H1 (cell line): Measurements from ENCODE around the gene SHISA9. TPM values are rescaled to one million over a fixed set of nuclear protein-coding genes. Genes with fewer than 3 reads are reported as not detected.

ENCODE experiments used
- CTCF ChIA-PET: fragments of 300-600 bp; sonication (Branson Sonifier 250); formaldehyde crosslinking; loops from one replicate; lab custom pipeline; 2021; ENCODE audit not compliant: partially characterized antibody; lab: Charles Lee
- POLR2A ChIA-PET: fragments of 300-600 bp; sonication (Branson Sonifier 250); formaldehyde crosslinking; loops from one replicate; lab custom pipeline; 2021; ENCODE audit warnings: inconsistent platforms; ENCODE audit not compliant: partially characterized antibody; lab: Charles Lee
- DNase-seq, 2 experiments: peaks; one replicate each; pipeline versions ENCODE4 v3.0.0 to v3.0.0-alpha.2; 2010 to 2022; ENCODE audit warnings: low spot score in 2 of 2, low read depth in 1 of 2, mixed read lengths in 1 of 2
- FAIRE-seq: peaks from 2 replicates; lab custom pipeline; 2011; peaks lifted over from hg19 to GRCh38; lab: Jason Lieb, UNC
- H2AFZ ChIP-seq: 2 replicates; pipeline ENCODE4 v1.8.1; 2012; ENCODE audit warnings: low read length, inconsistent platforms
- H2AK5ac ChIP-seq: 2 replicates; pipeline ENCODE4 v1.6.1; 2013; ENCODE audit warnings: low read depth, low read length
- H2BK120ac ChIP-seq: replicated peaks from 2 replicates; pipeline ENCODE3; 2013; ENCODE audit warnings: low read depth, low read length, inconsistent platforms
- H2BK12ac ChIP-seq: 2 replicates; pipeline ENCODE4 v1.6.1; 2013; ENCODE audit warnings: low read depth, low read length
- H2BK15ac ChIP-seq: 2 replicates; pipeline ENCODE4 v1.6.1; 2013; ENCODE audit warnings: low read length
- H2BK20ac ChIP-seq: 2 replicates; pipeline ENCODE4 v1.6.1; 2013; ENCODE audit warnings: low read length
- H2BK5ac ChIP-seq: 2 replicates; pipeline ENCODE4 v1.6.1; 2013; ENCODE audit warnings: low read depth, low read length
- H3K14ac ChIP-seq: 2 replicates; pipeline ENCODE4 v1.6.1; 2013; ENCODE audit warnings: inconsistent platforms; ENCODE audit not compliant: insufficient read length
- H3K18ac ChIP-seq: 2 replicates; pipeline ENCODE4 v1.6.1; 2013; ENCODE audit warnings: low read length; ENCODE audit errors: extremely low read depth
- H3K23ac ChIP-seq: 2 replicates; pipeline ENCODE4 v1.6.1; 2013; ENCODE audit warnings: inconsistent platforms; ENCODE audit not compliant: insufficient read length
- H3K23me2 ChIP-seq: 2 replicates; pipeline ENCODE4 v1.6.1; 2013; ENCODE audit warnings: low read depth, low read length
- H3K27ac ChIP-seq: 2 replicates; pipeline ENCODE4 v1.6.1; 2011; ENCODE audit warnings: low read depth, low read length, inconsistent platforms
- H3K27me3 ChIP-seq, 4 experiments: replicated peaks in 1 of 4; 1 replicate in 1 of 4; 2 replicates in 3 of 4; pipeline versions ENCODE4 v1.6.1 to v1.8.1; 2011 to 2013; ENCODE audit warnings: low read length in 3 of 4, mild to moderate bottlenecking in 3 of 4, inconsistent platforms in 2 of 4, mixed read lengths in 2 of 4, moderate library complexity in 1 of 4; ENCODE audit not compliant: control insufficient read depth in 3 of 4, insufficient read depth in 3 of 4; ENCODE audit errors: extremely low read depth in 1 of 4
- H3K36me3 ChIP-seq, 4 experiments: 2 replicates each; pipeline versions ENCODE4 v1.6.1 to v1.8.1; 2011 to 2013; ENCODE audit warnings: mild to moderate bottlenecking in 4 of 4, low read length in 3 of 4, moderate library complexity in 2 of 4, control low read depth in 1 of 4, inconsistent platforms in 1 of 4; ENCODE audit not compliant: insufficient read depth in 4 of 4, control insufficient read depth in 2 of 4
- H3K4ac ChIP-seq: replicated peaks from 2 replicates; pipeline ENCODE3; 2013; ENCODE audit warnings: low read length, low read depth, mixed read lengths, inconsistent platforms; ENCODE audit not compliant: insufficient read length
- H3K4me1 ChIP-seq, 4 experiments: replicated peaks in 1 of 4; 1 replicate in 1 of 4; 2 replicates in 3 of 4; pipeline versions ENCODE4 v1.6.1 to v1.8.1; 2011 to 2013; ENCODE audit warnings: low read length in 3 of 4, inconsistent platforms in 2 of 4, mixed read lengths in 1 of 4; ENCODE audit not compliant: insufficient read depth in 4 of 4, control insufficient read depth in 3 of 4
- H3K4me2 ChIP-seq, 2 experiments: 2 replicates each; pipeline versions ENCODE4 v1.6.1 to v1.8.1; 2011 to 2013; ENCODE audit warnings: low read depth in 2 of 2, low read length in 2 of 2, control low read depth in 1 of 2, inconsistent platforms in 1 of 2, mild to moderate bottlenecking in 1 of 2; ENCODE audit not compliant: insufficient read depth in 1 of 2
- H3K4me3 ChIP-seq, 4 experiments: fragments of 200-600, 300-600 bp in 1 of 4; sonication (generic), shearing (Covaris generic), sonication (Bioruptor Twin) in 1 of 4; 2 replicates each; pipeline versions ENCODE4 v1.5.1 to v1.8.1; 2011 to 2016; ENCODE audit warnings: low read length in 4 of 4, low read depth in 3 of 4, control low read depth in 2 of 4, inconsistent platforms in 2 of 4, mild to moderate bottlenecking in 2 of 4, mixed read lengths in 1 of 4, moderate library complexity in 1 of 4; ENCODE audit not compliant: insufficient read depth in 2 of 4; ENCODE audit errors: extremely low read depth in 1 of 4
- H3K56ac ChIP-seq: replicated peaks from 2 replicates; pipeline ENCODE3; 2013; ENCODE audit warnings: low read depth, mild to moderate bottlenecking, mixed read lengths, low read length, inconsistent platforms; ENCODE audit not compliant: insufficient read length
- H3K79me1 ChIP-seq: 2 replicates; pipeline ENCODE4 v1.6.1; 2013; ENCODE audit warnings: low read depth, low read length, control low read depth
- H3K79me2 ChIP-seq, 2 experiments: 2 replicates each; pipeline versions ENCODE4 v1.6.1 to v1.8.1; 2012 to 2013; ENCODE audit warnings: low read length in 2 of 2, mild to moderate bottlenecking in 2 of 2, inconsistent platforms in 1 of 2; ENCODE audit not compliant: insufficient read depth in 2 of 2, control insufficient read depth in 1 of 2
- H3K9ac ChIP-seq, 4 experiments: replicated peaks in 1 of 4; 1 replicate in 1 of 4; 2 replicates in 3 of 4; pipeline versions ENCODE4 v1.6.1 to v1.8.1; 2011 to 2013; ENCODE audit warnings: low read depth in 3 of 4, low read length in 3 of 4, control low read depth in 2 of 4, mild to moderate bottlenecking in 2 of 4, moderate library complexity in 2 of 4, inconsistent platforms in 1 of 4; ENCODE audit errors: extremely low read depth in 1 of 4
- H3K9me3 ChIP-seq, 2 experiments: 2 replicates each; pipeline versions ENCODE4 v1.6.1 to v1.8.1; 2012 to 2013; ENCODE audit warnings: mild to moderate bottlenecking in 2 of 2, moderate library complexity in 2 of 2, control low read depth in 1 of 2, inconsistent platforms in 1 of 2, low read depth in 1 of 2, low read length in 1 of 2, mixed read lengths in 1 of 2; ENCODE audit not compliant: insufficient read depth in 2 of 2
- H4K20me1 ChIP-seq, 2 experiments: replicated peaks in 1 of 2; 2 replicates each; pipeline versions ENCODE3 to v1.8.1; 2011 to 2013; ENCODE audit warnings: inconsistent platforms in 2 of 2, low read length in 2 of 2, mild to moderate bottlenecking in 1 of 2; ENCODE audit not compliant: insufficient read depth in 2 of 2, control insufficient read depth in 1 of 2
- H4K5ac ChIP-seq: 2 replicates; pipeline ENCODE4 v1.6.1; 2013; ENCODE audit warnings: low read length, low read depth, mixed read lengths, inconsistent platforms; ENCODE audit not compliant: insufficient read length
- H4K8ac ChIP-seq: 2 replicates; pipeline ENCODE4 v1.8.0; 2013; ENCODE audit warnings: mild to moderate bottlenecking, moderate library complexity, low read length, inconsistent platforms; ENCODE audit not compliant: insufficient read depth; ENCODE audit errors: extremely low read depth
- H4K91ac ChIP-seq: replicated peaks from 2 replicates; pipeline ENCODE3; 2013; ENCODE audit warnings: low read length, mixed read lengths, inconsistent platforms; ENCODE audit not compliant: insufficient read length
- KDM5A ChIP-seq: fragments of 200-600 bp; IDR thresholded peaks from 2 replicates; pipeline ENCODE4 v1.7.1; 2012; ENCODE audit warnings: mild to moderate bottlenecking, low read length, inconsistent platforms, mixed read lengths
- PHF8 ChIP-seq: fragments of 200-600 bp; sonication (generic); conservative IDR thresholded peaks from 2 replicates; pipeline ENCODE4 v1.7.1; 2012; ENCODE audit warnings: low read depth, mild to moderate bottlenecking, inconsistent platforms, low read length, moderate library complexity
- POLR2A ChIP-seq, 2 experiments: IDR thresholded peaks; 1 replicate in 1 of 2; 2 replicates in 1 of 2; pipeline ENCODE4 v1.6.1; 2011; ENCODE audit warnings: low read depth in 2 of 2, low read length in 2 of 2, mild to moderate bottlenecking in 2 of 2; ENCODE audit errors: control extremely low read depth in 1 of 2
- POLR2AphosphoS5 ChIP-seq: IDR thresholded peaks from 2 replicates; pipeline ENCODE4 v1.6.1; 2011; ENCODE audit warnings: low read depth, low read length
- YY1 ChIP-seq: IDR thresholded peaks from 2 replicates; pipeline ENCODE4 v1.6.1; 2011; ENCODE audit warnings: low read depth, mild to moderate bottlenecking, low read length
- WGBS, 2 experiments: shearing (Covaris generic) in 1 of 2; methylation state at CpG; one replicate each; pipeline versions ENCODE4 v1.1.6 to v1.1.7; 2013 to 2015; ENCODE audit warnings: low lambda C conversion rate in 2 of 2, mixed read lengths in 2 of 2, inconsistent platforms in 1 of 2, low coverage in 1 of 2, missing lambda C conversion rate in 1 of 2; ENCODE audit not compliant: insufficient replicate concordance in 2 of 2, insufficient coverage in 1 of 2, insufficient read length in 1 of 2; ENCODE audit errors: extremely low coverage in 1 of 2, missing lambda C conversion rate in 1 of 2; 5-methylcytosine and 5-hydroxymethylcytosine counted together
- polyA plus RNA-seq, 7 experiments: library from polyadenylated mRNA; depleted of rRNA in 3 of 7; stranded (reverse) in 5 of 7; unstranded in 2 of 7; fragments of >200 nt in 5 of 7; fragments of 200-250 nt in 2 of 7; gene quantifications; 1 replicate in 5 of 7; 2 replicates in 1 of 7; 4 replicates in 1 of 7; pipeline versions ENCODE4 v1.2.1 to v1.2.3, GENCODE V29; 2011 to 2013; ENCODE audit warnings: missing spikeins in 2 of 7, mixed read lengths in 2 of 7
- total RNA-seq: library from RNA; stranded (reverse); fragmentation: NEBNext Ultra II Directional; extraction: Animal tissue kit (Norgen Biotek cat#: 25700); gene quantifications from 2 replicates; pipeline ENCODE4 v1.2.1, GENCODE V29; 2021

Gene SHISA9
- total and polyA plus RNA-seq, 2 of the 8 experiments (the other 6 are each of a cell fraction or from before 2014, with no cell fraction given), result 25.6 to 39.8 TPM

DNA sequence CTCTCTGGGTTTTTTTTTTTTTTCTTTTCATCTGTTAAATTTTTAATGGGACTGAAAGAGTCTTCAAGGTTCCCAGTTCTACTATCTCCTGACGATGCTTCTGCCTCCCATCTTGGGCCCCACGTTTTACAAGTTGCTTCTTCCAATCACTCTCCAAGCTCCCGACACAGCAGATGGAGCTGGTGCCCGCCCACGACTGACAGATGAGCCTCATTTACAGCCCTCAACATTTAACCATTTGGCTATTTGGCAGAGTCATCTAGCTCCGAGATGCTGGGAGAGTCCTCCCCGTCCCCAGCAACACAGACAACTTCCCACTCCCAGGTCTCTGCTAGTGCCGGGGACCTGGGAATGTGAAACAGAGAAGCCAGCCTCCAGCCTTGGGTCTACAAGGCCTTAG, 276.9 kb downstream of the SHISA9 start:
- no peaks in the 10 kb centered on the region for H3K36me3 ChIP-seq
- DNase-seq (no peak), FAIRE-seq (no peak)
- H2BK5ac ChIP-seq, result no peak overlapping the region
- no peak overlapping the region for H3K4me2 ChIP-seq
- H4K91ac ChIP-seq, result no peak overlapping the region
- no peak overlapping the region for H2BK15ac ChIP-seq
- no peak overlapping the region for H4K5ac ChIP-seq
- POLR2A ChIA-PET, result interaction anchor here (1.6 kb wide), 1 partner anchor 10 kb away, joined by 5 read pairs; no protein-coding TSS in a partner anchor
- no peak overlapping the region for H3K4me3 ChIP-seq
- no peak overlapping the region for H3K56ac ChIP-seq
- H2BK12ac ChIP-seq, result no peak overlapping the region
- H2BK20ac ChIP-seq, result no peak overlapping the region
- peaks cover 0 to 20% of the 10 kb centered on the region in 2 experiments; a peak in 1 of 4 replicates for H3K79me2 ChIP-seq
- no peak overlapping the region for H3K9ac ChIP-seq
- H3K23me2 ChIP-seq, result no peaks in the 10 kb centered on the region; the same call in 1 of the 2 replicates
- H3K4me1 ChIP-seq, result peaks cover 0 to 8% (median 2%) of the 10 kb centered on the region in 4 experiments; a peak in 2 of 7 replicates
- no peaks in the 10 kb centered on the region for H3K27me3 ChIP-seq
- H3K9me3 ChIP-seq, result no peaks in the 10 kb centered on the region
- no peak overlapping the region for H2AFZ ChIP-seq
- CTCF ChIA-PET, result interaction anchor here (0.8 to 1.2 kb wide), 2 partner anchors 9 to 274 kb away, joined by 3 read pairs; no protein-coding TSS in a partner anchor
- TF ChIP-seq YY1 (no peak), KDM5A (no peak), POLR2A (IDR thresholded peaks at IDR 0.05; ENCODE audit: control extremely low read depth in 1 of 2, low read depth in 2 of 2, low read length in 2 of 2) (no peak), PHF8 (no peak), POLR2AphosphoS5 (no peak)
- WGBS, 2 experiments, result 83% methylated on average over 8 of the region's 8 CpGs; no CpG with 5 or more reads in 1 of the 2 experiments
- no peaks in the 10 kb centered on the region for H4K20me1 ChIP-seq
- H3K14ac ChIP-seq, result no peak overlapping the region
- no peaks in the 10 kb centered on the region; the same call in 1 of the 2 replicates for H3K79me1 ChIP-seq
- H4K8ac ChIP-seq, result no peak overlapping the region
- H3K23ac ChIP-seq, result no peak overlapping the region
- H3K18ac ChIP-seq, result no peak overlapping the region
- H3K4ac ChIP-seq, result no peak overlapping the region
- no peak overlapping the region for H3K27ac ChIP-seq
- no peak overlapping the region for H2AK5ac ChIP-seq
- H2BK120ac ChIP-seq, result no peak overlapping the region
